GM13977 (cell line): Measurements from ENCODE around the gene FZD4.
"Not testable (repeated sequence)": the region's sequence is repeated elsewhere in the genome, so short reads cannot be mapped to it uniquely, and the experiment has no call there.

Experiments
- DNase-seq: peaks from one replicate; pipeline ENCODE4 v3.0.0; 2012; ENCODE audit warnings: low spot score
- in situ Hi-C: fragments of 300-500 bp; cut with MboI; formaldehyde crosslinking; loops from one replicate; pipeline ENCODE4 v1.12.0; 2022; ENCODE audit warnings: low sequenced_read_pairs, low pct_unique_long_range_greater_than_20kb, mixed read lengths, inconsistent platforms; ENCODE audit not compliant: unreplicated experiment
- TF ChIP-seq, protein P1 (sequence below): IDR thresholded peaks from 2 replicates; pipeline ENCODE4 v1.5.1; 2012; ENCODE audit warnings: mild to moderate bottlenecking, control low read depth; ENCODE audit not compliant: insufficient read depth; ENCODE audit errors: extremely low read depth, missing control alignments

FZD4 gene

DNA sequence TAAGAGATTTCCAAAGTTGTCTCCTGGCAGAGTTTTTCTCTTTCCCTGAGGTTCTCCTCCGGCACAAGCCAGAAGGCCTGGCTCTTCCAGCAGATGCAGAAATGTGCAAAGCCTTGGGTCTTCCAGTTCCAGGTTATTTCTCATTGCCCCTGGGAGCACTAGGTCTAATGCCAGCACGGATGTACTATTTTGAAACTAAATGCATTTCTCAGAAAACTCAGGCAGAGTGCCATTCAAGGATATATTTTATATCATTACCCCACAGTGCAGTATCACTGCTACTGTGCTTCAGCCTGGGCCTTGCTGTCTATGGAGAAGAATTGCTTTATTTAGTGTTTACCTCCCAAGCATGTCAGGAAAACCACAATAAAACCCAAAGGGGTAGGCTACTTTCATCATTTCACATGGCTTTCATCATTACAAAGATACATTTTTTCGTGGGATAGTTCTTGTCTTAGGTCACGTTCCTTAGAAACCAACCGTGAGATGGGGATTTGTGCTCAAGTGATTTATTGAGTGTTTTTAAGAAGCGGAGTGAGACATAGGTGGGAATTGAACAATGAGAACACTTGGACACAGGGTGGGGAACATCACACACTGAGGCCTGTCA, 22.4 kb upstream of the FZD4 start:
- TF ChIP-seq, protein P1, sequence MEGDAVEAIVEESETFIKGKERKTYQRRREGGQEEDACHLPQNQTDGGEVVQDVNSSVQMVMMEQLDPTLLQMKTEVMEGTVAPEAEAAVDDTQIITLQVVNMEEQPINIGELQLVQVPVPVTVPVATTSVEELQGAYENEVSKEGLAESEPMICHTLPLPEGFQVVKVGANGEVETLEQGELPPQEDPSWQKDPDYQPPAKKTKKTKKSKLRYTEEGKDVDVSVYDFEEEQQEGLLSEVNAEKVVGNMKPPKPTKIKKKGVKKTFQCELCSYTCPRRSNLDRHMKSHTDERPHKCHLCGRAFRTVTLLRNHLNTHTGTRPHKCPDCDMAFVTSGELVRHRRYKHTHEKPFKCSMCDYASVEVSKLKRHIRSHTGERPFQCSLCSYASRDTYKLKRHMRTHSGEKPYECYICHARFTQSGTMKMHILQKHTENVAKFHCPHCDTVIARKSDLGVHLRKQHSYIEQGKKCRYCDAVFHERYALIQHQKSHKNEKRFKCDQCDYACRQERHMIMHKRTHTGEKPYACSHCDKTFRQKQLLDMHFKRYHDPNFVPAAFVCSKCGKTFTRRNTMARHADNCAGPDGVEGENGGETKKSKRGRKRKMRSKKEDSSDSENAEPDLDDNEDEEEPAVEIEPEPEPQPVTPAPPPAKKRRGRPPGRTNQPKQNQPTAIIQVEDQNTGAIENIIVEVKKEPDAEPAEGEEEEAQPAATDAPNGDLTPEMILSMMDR: no peak
- in situ Hi-C loops: no loop called here
- DNase-seq: no peak

DNA sequence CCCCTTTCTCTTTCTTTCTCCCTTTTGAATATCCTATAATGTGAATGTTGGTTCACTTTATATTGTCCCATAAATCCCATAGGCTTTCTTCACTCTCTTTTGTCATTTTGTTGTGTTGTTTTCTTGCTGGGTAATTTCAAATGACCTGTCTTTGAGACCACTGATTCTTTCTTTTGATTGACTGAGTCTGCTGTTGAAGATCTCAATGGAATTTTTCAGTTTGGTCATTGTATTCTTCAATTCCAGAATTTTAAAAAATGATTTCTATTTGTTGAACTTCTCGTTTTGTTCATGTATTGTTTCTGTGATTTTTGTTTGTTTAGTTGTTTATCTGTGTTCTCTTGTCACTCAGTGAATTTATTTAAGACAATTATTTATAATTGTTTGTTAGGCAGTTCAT, 17.5 kb upstream of the FZD4 start:
- DNase-seq: no peak
- in situ Hi-C loops: no loop called here
- TF ChIP-seq, protein P1: no peak

DNA sequence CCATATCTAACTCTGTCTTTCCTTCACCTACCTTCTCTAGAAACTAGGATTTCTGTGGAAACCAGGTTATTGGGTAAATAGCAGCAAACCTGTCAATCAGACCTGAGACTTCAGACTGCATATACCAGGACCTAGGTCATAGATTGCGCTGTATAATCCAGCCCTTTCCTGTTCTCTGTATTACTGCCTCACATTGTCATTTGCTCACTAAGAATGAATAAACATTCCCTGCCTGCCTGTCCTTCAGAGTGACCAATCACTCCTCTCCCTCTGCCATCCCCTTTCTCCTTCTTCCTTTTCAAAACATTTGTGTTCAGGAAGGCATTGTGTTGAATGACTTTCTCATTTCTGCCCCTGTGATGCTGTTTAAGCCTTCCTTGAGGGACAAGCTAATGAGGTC, 14.1 kb upstream of the FZD4 start:
- in situ Hi-C loops: no loop called here
- TF ChIP-seq, protein P1: no peak
- no peak for DNase-seq

DNA sequence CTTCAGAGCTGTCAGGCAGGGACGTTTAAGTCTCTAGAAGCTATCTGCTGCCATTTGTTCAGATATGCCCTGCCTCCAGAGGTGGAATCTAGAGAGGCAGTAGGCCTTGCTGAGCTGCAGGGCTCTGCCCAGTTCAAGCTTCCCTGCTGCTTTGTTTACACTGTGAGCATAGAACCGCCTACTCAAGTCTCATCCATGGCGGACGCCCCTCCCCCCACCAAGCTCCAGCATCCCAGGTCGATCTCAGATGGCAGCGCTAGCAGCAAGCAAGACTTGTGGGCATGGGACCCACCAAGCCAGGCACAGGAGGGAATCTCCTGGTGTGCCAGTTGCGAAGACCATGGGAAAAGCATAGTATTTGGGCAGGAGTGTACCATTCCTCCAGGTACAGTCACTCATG, 12.4 kb upstream of the FZD4 start:
- DNase-seq, in situ Hi-C loops: not testable (repeated sequence)

DNA sequence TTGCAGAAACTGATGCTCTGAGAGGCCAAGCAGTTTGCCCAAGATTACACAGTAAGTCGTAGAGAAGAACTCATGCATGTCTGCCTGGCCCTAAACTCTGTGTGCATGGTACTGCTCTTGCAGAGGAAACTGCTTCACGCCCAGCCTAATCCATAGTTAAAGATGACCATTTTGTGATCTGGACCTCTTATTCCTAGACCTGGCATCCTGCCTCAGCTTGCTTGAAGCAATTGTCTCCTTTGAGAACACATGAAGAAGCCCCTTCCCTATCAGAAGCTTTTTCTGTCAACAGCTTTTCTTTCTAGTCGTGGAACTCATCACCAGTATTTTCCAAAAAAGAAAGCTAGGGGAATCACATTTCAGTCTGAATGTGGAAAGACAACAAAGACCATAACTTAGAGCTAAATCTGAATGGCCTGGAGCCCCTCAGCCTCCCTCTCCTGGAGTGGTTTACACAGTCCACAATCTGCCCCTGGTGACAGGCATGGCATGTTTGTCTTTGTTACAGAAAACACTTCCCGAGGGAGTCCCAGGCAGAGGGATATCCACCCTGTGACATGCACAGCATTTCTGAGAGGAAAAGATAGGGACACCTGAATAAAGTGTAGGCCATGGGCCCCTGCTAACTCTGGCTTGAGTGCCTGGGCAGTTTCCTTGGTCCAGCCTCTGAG, 2.9 kb upstream of the FZD4 start:
- no peak for DNase-seq
- in situ Hi-C loops: no loop called here
- TF ChIP-seq, protein P1: no peak

DNA sequence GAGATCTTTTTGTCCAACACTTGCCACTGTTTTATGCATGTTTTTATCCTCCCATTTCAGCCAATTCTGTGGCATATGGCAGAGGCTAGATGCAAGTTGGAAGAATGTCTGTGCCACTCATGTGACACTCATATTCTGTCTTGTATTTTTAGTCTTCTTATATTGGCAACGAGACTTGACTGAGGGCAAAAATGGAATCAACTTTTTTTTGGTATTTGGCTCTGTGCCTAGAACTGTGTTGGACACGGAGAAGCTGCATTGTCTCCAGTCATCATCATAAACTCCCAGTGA, 1.7 kb upstream of the FZD4 start:
- DNase-seq: no peak
- in situ Hi-C loops: no loop called here
- TF ChIP-seq, protein P1: no peak

DNA sequence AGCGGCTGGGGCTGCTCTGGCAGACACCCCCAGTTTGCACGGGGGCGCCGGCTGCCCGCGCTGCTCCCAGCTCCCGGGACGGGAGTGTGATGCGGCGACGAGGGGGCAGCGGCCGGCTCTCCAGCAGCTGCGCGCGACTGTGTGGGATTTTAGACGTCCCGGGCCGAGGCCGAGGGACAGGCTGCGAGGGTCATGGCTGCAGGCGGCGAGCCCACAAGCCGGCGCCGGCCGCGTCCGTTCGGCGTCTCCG, 159 bp downstream of the FZD4 start:
- in situ Hi-C loops: no loop called here
- DNase-seq: no peak
- TF ChIP-seq, protein P1: no peak
